SU-DHL-6 (cell line): ENCODE data around the gene EMILIN2.

ENCODE experiments used
- EZH2phosphoT487 ChIP-seq: fragments of 200-600 bp; sonication (generic), shearing (Covaris generic); conservative IDR thresholded peaks from 2 replicates; pipeline ENCODE4 v1.6.1; 2018; ENCODE audit warnings: mild to moderate bottlenecking, antibody characterized with exemption, low read length, moderate library complexity, mixed read lengths
- TF ChIP-seq, protein P1 (sequence below): fragments of 200-600 bp; sonication (generic); IDR thresholded peaks from one replicate; pipeline ENCODE4 v1.5.1; 2017; ENCODE audit warnings: antibody characterized with exemption, mild to moderate bottlenecking, low read length, moderate library complexity; ENCODE audit not compliant: insufficient read depth, poor library complexity, severe bottlenecking

DNA sequence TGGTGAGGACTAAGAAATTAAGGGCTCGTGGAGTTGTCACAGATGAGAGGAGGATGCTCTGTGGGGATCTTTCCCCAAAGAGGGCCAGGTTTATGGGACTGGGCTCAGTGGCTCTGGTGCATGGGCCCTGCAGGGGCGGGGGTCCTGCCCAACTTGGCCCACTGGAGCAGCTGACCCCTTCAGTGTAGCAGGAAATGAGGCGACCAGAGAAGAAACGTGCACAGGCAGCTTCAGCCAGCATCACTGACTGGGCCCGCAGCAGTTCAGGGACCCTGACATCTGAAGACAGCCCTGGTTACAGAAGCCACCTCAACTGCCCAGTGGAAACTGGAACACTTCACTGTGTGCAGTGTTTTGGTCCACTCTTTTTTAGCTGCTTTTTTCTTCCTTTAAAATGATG lies 72.8 kb downstream of the EMILIN2 start:
- TF ChIP-seq, protein P1, sequence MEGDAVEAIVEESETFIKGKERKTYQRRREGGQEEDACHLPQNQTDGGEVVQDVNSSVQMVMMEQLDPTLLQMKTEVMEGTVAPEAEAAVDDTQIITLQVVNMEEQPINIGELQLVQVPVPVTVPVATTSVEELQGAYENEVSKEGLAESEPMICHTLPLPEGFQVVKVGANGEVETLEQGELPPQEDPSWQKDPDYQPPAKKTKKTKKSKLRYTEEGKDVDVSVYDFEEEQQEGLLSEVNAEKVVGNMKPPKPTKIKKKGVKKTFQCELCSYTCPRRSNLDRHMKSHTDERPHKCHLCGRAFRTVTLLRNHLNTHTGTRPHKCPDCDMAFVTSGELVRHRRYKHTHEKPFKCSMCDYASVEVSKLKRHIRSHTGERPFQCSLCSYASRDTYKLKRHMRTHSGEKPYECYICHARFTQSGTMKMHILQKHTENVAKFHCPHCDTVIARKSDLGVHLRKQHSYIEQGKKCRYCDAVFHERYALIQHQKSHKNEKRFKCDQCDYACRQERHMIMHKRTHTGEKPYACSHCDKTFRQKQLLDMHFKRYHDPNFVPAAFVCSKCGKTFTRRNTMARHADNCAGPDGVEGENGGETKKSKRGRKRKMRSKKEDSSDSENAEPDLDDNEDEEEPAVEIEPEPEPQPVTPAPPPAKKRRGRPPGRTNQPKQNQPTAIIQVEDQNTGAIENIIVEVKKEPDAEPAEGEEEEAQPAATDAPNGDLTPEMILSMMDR: no peak
- no peak for TF ChIP-seq EZH2phosphoT487
